HCT116 (cell line): ENCODE results near the gene PSMD2. TPM values are rescaled to one million over a fixed set of nuclear protein-coding genes. Genes with fewer than 3 reads are reported as not detected.

ENCODE experiments used
- ATAC-seq: fragments of 200-7000 bp; cut with Tn5 transposase; 2 replicates; pipeline ENCODE4 v1.9.1; 2020; ENCODE audit warnings: mild to moderate bottlenecking, moderate library complexity
- BruUV-seq: library from RNA; stranded (reverse); fragments of 400-500 nt; replicated peaks from 2 replicates; lab custom pipeline; 2021; lab: Mats Ljungman, UMichigan
- CTCF ChIA-PET: fragments of 300-600 bp; sonication (Branson Sonifier 250); formaldehyde crosslinking; loops from one replicate; lab custom pipeline; 2021; ENCODE audit warnings: antibody characterized with exemption; lab: Charles Lee
- POLR2A ChIA-PET: fragments of 300-600, 350-600 bp; sonication (Branson Sonifier 250); formaldehyde crosslinking; loops from one replicate; lab custom pipeline; 2021; ENCODE audit warnings: antibody characterized with exemption; lab: Charles Lee
- RAD21 ChIA-PET, 2 experiments: fragments of 300-600 bp; sonication (Branson Sonifier 250); formaldehyde crosslinking; loops; one replicate each; lab custom pipeline; 2023; ENCODE audit warnings: low total read pairs in 2 of 2; ENCODE audit not compliant: uncharacterized antibody in 2 of 2, unreplicated experiment in 2 of 2, low non-redundant PET in 1 of 2; lab: Charles Lee
- DNase-seq: peaks from one replicate; pipeline ENCODE4 v3.0.0-alpha.2; 2010; ENCODE audit warnings: low read depth, low spot score
- H2AFZ ChIP-seq: fragments of 200-600 bp; shearing (Covaris generic), sonication (generic); 2 replicates; pipeline ENCODE4 v1.6.1; 2017; ENCODE audit warnings: low read depth, mixed run types, mixed read lengths, antibody characterized with exemption, low read length; ENCODE audit not compliant: poor library complexity, severe bottlenecking
- H3K27ac ChIP-seq: 2 replicates; pipeline ENCODE4 v1.5.1; 2012; ENCODE audit warnings: low read depth, low read length
- H3K27me3 ChIP-seq: fragments of 200-600 bp; sonication (generic); 2 replicates; pipeline ENCODE4 v1.6.1; 2016; ENCODE audit warnings: mixed run types, low read length, mixed read lengths; ENCODE audit not compliant: insufficient read depth
- H3K36me3 ChIP-seq, 2 experiments: fragments of 200-500 bp in 1 of 2; fragments of 200-600 bp in 1 of 2; sonication (Bioruptor generic) in 1 of 2; sonication (generic) in 1 of 2; 2 replicates each; pipeline versions ENCODE4 v1.5.1 to v1.6.1; 2014 to 2016; ENCODE audit warnings: low read length in 2 of 2, inconsistent platforms in 1 of 2, mixed read lengths in 1 of 2, mixed run types in 1 of 2; ENCODE audit not compliant: insufficient read depth in 2 of 2, control insufficient read depth in 1 of 2
- H3K4me1 ChIP-seq, 2 experiments: fragments of 200-600 bp in 1 of 2; sonication (generic) in 1 of 2; 2 replicates each; pipeline versions ENCODE4 v1.5.1 to v1.6.1; 2012 to 2017; ENCODE audit warnings: low read length in 2 of 2, inconsistent platforms in 1 of 2, mild to moderate bottlenecking in 1 of 2, mixed read lengths in 1 of 2, mixed run types in 1 of 2, moderate library complexity in 1 of 2; ENCODE audit not compliant: insufficient read depth in 2 of 2, control insufficient read depth in 1 of 2
- H3K4me2 ChIP-seq: fragments of 200-600 bp; sonication (generic); 2 replicates; pipeline ENCODE4 v1.6.1; 2017; ENCODE audit warnings: mixed run types, low read length, mixed read lengths
- H3K4me3 ChIP-seq, 2 experiments: fragments of 200-600 bp in 1 of 2; sonication (generic) in 1 of 2; replicated peaks in 1 of 2; 2 replicates each; pipeline ENCODE4 v1.5.1; 2011 to 2016; ENCODE audit warnings: low read length in 2 of 2, control low read depth in 1 of 2, low read depth in 1 of 2, mild to moderate bottlenecking in 1 of 2, mixed read lengths in 1 of 2, mixed run types in 1 of 2
- H3K79me2 ChIP-seq: fragments of 200-600 bp; sonication (generic); 2 replicates; pipeline ENCODE4 v1.6.1; 2017; ENCODE audit warnings: mild to moderate bottlenecking, mixed run types, low read length, moderate library complexity, mixed read lengths; ENCODE audit not compliant: insufficient read depth
- H3K9ac ChIP-seq: fragments of 200-600 bp; sonication (generic); 2 replicates; pipeline ENCODE4 v1.6.1; 2016; ENCODE audit warnings: low read length, mixed read lengths
- H3K9me2 ChIP-seq: fragments of 200-600 bp; sonication (generic), shearing (Covaris generic); 2 replicates; pipeline ENCODE4 v1.6.1; 2017; ENCODE audit warnings: mixed run types, mild to moderate bottlenecking, moderate library complexity; ENCODE audit not compliant: insufficient read depth
- H3K9me3 ChIP-seq, 2 experiments: fragments of 200-500 bp in 1 of 2; fragments of 200-600 bp in 1 of 2; sonication (Bioruptor generic) in 1 of 2; sonication (generic) in 1 of 2; 2 replicates each; pipeline ENCODE4 v1.6.1; 2014 to 2017; ENCODE audit warnings: low read length in 2 of 2, mixed read lengths in 2 of 2, inconsistent platforms in 1 of 2, low read depth in 1 of 2, mild to moderate bottlenecking in 1 of 2, mixed run types in 1 of 2, moderate library complexity in 1 of 2; ENCODE audit not compliant: control insufficient read depth in 1 of 2, insufficient read depth in 1 of 2
- H4K20me1 ChIP-seq: fragments of 200-600 bp; sonication (generic), shearing (Covaris generic); 2 replicates; pipeline ENCODE4 v1.6.1; 2017; ENCODE audit warnings: mixed run types, mild to moderate bottlenecking, moderate library complexity; ENCODE audit not compliant: insufficient read depth
- CBX3 ChIP-seq: IDR thresholded peaks from 2 replicates; pipeline ENCODE4 v1.6.1; 2012; ENCODE audit warnings: low read depth
- EGR1 ChIP-seq: IDR thresholded peaks from 2 replicates; pipeline ENCODE4 v1.6.1; 2012; ENCODE audit warnings: low read depth
- EZH2phosphoT487 ChIP-seq: fragments of 200-600 bp; IDR thresholded peaks from 2 replicates; pipeline ENCODE4 v1.6.1; 2018; ENCODE audit warnings: antibody characterized with exemption, borderline replicate concordance
- FOSL1 ChIP-seq: IDR thresholded peaks from 2 replicates; pipeline ENCODE4 v1.6.1; 2012; ENCODE audit warnings: low read depth
- POLR2AphosphoS5 ChIP-seq: IDR thresholded peaks from 2 replicates; pipeline ENCODE4 v1.6.1; 2011; ENCODE audit warnings: mild to moderate bottlenecking, low read depth, low read length, moderate library complexity
- RAD21 ChIP-seq: IDR thresholded peaks from 2 replicates; pipeline ENCODE4 v1.6.1; 2012; ENCODE audit warnings: low read depth, mild to moderate bottlenecking
- SIN3A ChIP-seq: IDR thresholded peaks from 2 replicates; pipeline ENCODE4 v1.6.1; 2012; ENCODE audit warnings: low read depth
- YY1 ChIP-seq: IDR thresholded peaks from 2 replicates; pipeline ENCODE4 v1.6.1; 2011; ENCODE audit warnings: low read length, low read depth, moderate library complexity, mild to moderate bottlenecking; ENCODE audit not compliant: insufficient replicate concordance; ENCODE audit errors: extremely low read depth
- ZFX ChIP-seq: fragments of 450-650 bp; IDR thresholded peaks from 2 replicates; pipeline ENCODE4 v1.6.1; 2017
- ZNF274 ChIP-seq: fragments of 200-500 bp; sonication (Bioruptor generic); IDR thresholded peaks from 2 replicates; pipeline ENCODE4 v1.6.1; 2014; ENCODE audit warnings: mild to moderate bottlenecking, low read depth, low read length, inconsistent platforms
- intact Hi-C: fragments of 100-400 bp; cut with micrococcal nuclease; formaldehyde crosslinking; loops from 2 replicates; pipeline ENCODE4 v1.10.0; 2022
- total RNA-seq: library from RNA; stranded (reverse); gene quantifications from one replicate; pipeline ENCODE4 v1.2.1, GENCODE V29; 2021; ENCODE audit not compliant: unreplicated experiment
- TF ChIP-seq, protein P1 (sequence below): IDR thresholded peaks from 2 replicates; pipeline ENCODE4 v1.6.1; 2012
- TF ChIP-seq, protein P2 (sequence below): IDR thresholded peaks from 2 replicates; pipeline ENCODE4 v1.6.1; 2012
- TF ChIP-seq, protein P3 (sequence below): IDR thresholded peaks from 2 replicates; pipeline ENCODE4 v1.6.1; 2012; ENCODE audit warnings: low read depth

The PSMD2 gene
- total RNA-seq, 1 experiment from 2014 or later = 402 TPM

DNA sequence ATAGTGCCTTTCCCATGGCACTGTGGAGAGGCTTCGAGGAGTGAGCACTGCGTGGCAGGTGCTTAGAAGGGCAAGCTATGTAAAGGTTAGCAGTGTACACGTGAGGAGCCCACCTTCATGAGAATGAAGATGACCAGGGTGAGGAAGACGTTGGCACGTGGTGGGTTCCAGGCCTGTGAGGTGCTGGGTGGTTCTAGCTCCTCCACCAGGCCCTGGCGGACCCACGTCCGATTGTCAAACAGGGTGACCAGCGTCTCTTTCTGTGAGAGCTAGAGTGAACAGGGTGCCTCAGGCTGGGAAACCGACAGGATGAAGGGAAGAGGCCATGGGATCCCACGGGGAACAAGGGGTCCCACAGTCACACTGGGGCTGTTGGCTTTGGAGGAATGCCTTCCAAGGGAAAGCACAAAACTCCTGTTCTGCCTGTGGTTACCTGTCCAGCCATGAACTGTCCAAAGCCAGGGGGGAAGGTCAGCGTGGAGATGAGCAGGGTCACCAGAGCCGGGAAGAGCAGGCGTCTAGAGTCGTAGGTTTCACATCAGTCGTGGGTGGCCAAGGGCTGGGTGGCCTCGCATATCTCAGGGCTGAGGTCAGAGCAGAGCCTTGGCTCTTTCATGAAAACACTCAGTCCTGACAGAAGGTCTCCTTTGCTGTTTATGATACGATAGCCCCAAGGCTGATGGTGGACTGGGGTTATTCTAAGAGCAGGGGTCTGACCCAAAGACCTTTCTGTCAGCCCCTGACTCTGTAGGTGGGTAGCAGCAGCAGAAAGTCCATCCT is 56.4 kb downstream of the PSMD2 start:
- no peak overlapping the region for H3K4me3 ChIP-seq
- H3K36me3 ChIP-seq = peaks cover 24% of the 10 kb centered on the region in 2 experiments; a peak in 3 of 4 replicates
- no TSS peak for BruUV-seq
- POLR2A ChIA-PET = no interaction called here
- no peak overlapping the region for H3K4me2 ChIP-seq
- no peaks in the 10 kb centered on the region for H3K9me2 ChIP-seq
- CTCF ChIA-PET = no interaction called here
- DNase-seq (no peak), ATAC-seq (no peak)
- RAD21 ChIA-PET = no interaction called here
- intact Hi-C loops = no loop called here
- no peak for TF ChIP-seq EZH2phosphoT487
- H3K27me3 ChIP-seq = no peaks in the 10 kb centered on the region
- no peak overlapping the region for H3K27ac ChIP-seq
- H3K9me3 ChIP-seq = no peaks in the 10 kb centered on the region
- H3K79me2 ChIP-seq = peaks cover 6% of the 10 kb centered on the region
- no peak overlapping the region for H2AFZ ChIP-seq
- H3K4me1 ChIP-seq = peaks cover 3 to 12% of the 10 kb centered on the region in 2 experiments; a peak in 3 of 4 replicates
- H3K9ac ChIP-seq = no peak overlapping the region
- no peaks in the 10 kb centered on the region for H4K20me1 ChIP-seq

DNA sequence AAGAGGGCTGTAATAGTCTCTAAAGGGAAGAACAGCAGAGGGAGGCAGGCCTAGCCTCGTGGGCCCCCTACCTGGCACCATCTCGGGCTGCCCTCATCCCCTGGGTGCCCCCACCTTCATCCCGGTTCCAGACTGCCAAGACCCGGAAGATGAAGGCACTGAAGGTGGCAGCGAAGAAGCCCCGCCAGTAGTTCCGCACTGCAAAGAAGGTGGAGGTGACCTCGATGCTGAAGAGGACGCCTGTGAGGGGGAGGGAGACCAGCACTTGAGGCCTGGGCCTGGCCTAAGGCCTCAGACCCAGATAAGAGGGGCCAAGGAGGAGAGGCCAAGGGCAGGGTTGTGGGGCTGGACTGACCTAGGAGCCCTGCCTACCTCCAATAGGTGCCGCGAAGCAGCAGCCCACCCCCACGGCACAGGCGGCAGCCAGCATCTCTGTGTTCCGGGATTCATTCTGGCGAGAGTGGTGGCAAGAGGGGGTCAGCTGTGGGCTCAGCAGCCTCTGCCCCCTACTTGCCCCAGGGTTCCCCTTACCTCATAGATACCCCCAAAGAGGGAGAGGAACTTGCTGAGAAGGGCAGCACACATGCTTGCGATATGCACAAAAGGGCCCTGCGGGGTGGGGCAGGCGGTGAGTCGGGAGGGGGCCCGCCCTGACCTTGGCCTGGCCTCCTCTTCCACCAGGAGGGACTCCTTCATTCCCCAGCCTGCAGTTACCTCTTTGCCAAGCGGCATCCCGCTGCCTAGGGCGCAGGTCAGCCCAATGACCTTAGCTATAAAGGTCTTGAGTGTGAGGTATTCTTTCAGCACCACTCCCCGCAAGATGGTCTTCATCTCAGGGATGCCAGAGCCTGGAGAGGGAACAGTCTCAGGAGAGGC is 58.4 kb downstream of the PSMD2 start:
- Histone ChIP-seq H3K9ac (no peak overlapping the region), H3K4me2 (no peak overlapping the region), H4K20me1 (no peaks in the 10 kb centered on the region), H3K36me3 (peaks cover 18 to 24% of the 10 kb centered on the region in 2 experiments; a peak in 3 of 4 replicates), H3K4me1 (peaks cover 4 to 18% of the 10 kb centered on the region in 2 experiments; a peak in 3 of 4 replicates), H3K79me2 (peaks cover 14% of the 10 kb centered on the region), H3K4me3 (no peak overlapping the region), H3K27ac (no peak overlapping the region), H3K9me3 (no peaks in the 10 kb centered on the region), H3K27me3 (no peaks in the 10 kb centered on the region), H3K9me2 (no peaks in the 10 kb centered on the region), H2AFZ (no peak overlapping the region)
- DNase-seq = no peak
- TF ChIP-seq CBX3 (no peak), POLR2AphosphoS5 (no peak), YY1 (no peak), ZFX (no peak; the same call in 1 of the 2 replicates), ZNF274 (no peak), RAD21 (no peak), EGR1 (no peak), EZH2phosphoT487 (no peak), FOSL1 (no peak), SIN3A (no peak)
- TF ChIP-seq, protein P1, sequence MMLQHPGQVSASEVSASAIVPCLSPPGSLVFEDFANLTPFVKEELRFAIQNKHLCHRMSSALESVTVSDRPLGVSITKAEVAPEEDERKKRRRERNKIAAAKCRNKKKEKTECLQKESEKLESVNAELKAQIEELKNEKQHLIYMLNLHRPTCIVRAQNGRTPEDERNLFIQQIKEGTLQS = no peak
- TF ChIP-seq, protein P2, sequence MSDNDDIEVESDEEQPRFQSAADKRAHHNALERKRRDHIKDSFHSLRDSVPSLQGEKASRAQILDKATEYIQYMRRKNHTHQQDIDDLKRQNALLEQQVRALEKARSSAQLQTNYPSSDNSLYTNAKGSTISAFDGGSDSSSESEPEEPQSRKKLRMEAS = no peak
- TF ChIP-seq, protein P3, sequence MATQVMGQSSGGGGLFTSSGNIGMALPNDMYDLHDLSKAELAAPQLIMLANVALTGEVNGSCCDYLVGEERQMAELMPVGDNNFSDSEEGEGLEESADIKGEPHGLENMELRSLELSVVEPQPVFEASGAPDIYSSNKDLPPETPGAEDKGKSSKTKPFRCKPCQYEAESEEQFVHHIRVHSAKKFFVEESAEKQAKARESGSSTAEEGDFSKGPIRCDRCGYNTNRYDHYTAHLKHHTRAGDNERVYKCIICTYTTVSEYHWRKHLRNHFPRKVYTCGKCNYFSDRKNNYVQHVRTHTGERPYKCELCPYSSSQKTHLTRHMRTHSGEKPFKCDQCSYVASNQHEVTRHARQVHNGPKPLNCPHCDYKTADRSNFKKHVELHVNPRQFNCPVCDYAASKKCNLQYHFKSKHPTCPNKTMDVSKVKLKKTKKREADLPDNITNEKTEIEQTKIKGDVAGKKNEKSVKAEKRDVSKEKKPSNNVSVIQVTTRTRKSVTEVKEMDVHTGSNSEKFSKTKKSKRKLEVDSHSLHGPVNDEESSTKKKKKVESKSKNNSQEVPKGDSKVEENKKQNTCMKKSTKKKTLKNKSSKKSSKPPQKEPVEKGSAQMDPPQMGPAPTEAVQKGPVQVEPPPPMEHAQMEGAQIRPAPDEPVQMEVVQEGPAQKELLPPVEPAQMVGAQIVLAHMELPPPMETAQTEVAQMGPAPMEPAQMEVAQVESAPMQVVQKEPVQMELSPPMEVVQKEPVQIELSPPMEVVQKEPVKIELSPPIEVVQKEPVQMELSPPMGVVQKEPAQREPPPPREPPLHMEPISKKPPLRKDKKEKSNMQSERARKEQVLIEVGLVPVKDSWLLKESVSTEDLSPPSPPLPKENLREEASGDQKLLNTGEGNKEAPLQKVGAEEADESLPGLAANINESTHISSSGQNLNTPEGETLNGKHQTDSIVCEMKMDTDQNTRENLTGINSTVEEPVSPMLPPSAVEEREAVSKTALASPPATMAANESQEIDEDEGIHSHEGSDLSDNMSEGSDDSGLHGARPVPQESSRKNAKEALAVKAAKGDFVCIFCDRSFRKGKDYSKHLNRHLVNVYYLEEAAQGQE = no peak
- ATAC-seq = no peak
- POLR2A ChIA-PET = no interaction called here
- RAD21 ChIA-PET = no interaction called here
- intact Hi-C loops = no loop called here
- BruUV-seq = no TSS peak
- CTCF ChIA-PET = no interaction called here
